Thyroid gland (tissue), 4 donors: ENCODE measurements around the gene PIGS. TPM values are rescaled to one million over a fixed set of nuclear protein-coding genes. Genes with fewer than 3 reads are reported as not detected.
"Not testable (repeated sequence)": the region's sequence is repeated elsewhere in the genome, so short reads cannot be mapped to it uniquely, and the experiment has no call there.

Experiments
- DNase-seq, 2 donors: peaks; one replicate each; pipeline ENCODE4 v3.0.0-alpha.2; 2019
- H3K27ac ChIP-seq, 3 donors: fragments of 200-600 bp; sonication (generic); 1 replicate in 2 of 3; 2 replicates in 1 of 3; pipeline ENCODE4 v1.5.1; 2016 to 2019; ENCODE audit warnings: mild to moderate bottlenecking in 1 of 3, moderate library complexity in 1 of 3
- H3K27me3 ChIP-seq: fragments of 200-600 bp; sonication (generic); one replicate; pipeline ENCODE4 v1.5.1; 2019
- H3K36me3 ChIP-seq, 2 donors: fragments of 200-600 bp; sonication (generic); one replicate each; pipeline ENCODE4 v1.5.1; 2016 to 2019
- H3K4me1 ChIP-seq, 2 donors: fragments of 200-600 bp; sonication (generic); one replicate each; pipeline ENCODE4 v1.5.1; 2017 to 2019
- H3K4me3 ChIP-seq, 3 donors: fragments of 200-600 bp; sonication (generic); replicated peaks in 1 of 3; 1 replicate in 2 of 3; 2 replicates in 1 of 3; pipeline ENCODE4 v1.5.1; 2016; ENCODE audit warnings: mild to moderate bottlenecking in 1 of 3
- H3K9me3 ChIP-seq: fragments of 200-600 bp; sonication (generic); one replicate; pipeline ENCODE4 v1.5.1; 2017
- POLR2A ChIP-seq, 2 donors: fragments of 450-650 bp; IDR thresholded peaks; one replicate each; pipeline ENCODE4 v1.6.1; 2017; ENCODE audit warnings: antibody characterized with exemption in 2 of 2, mild to moderate bottlenecking in 2 of 2, moderate library complexity in 1 of 2
- WGBS, 2 donors: methylation state at CpG; one replicate each; pipeline ENCODE4 v1.1.5; 2017; 5-methylcytosine and 5-hydroxymethylcytosine counted together
- intact Hi-C: fragments of 100-400 bp; cut with DNase I; formaldehyde crosslinking; loops from one replicate; pipeline ENCODE4 v1.15.1; 2023
- total RNA-seq, 4 donors: library from RNA; depleted of rRNA; stranded (reverse); fragments of >200 nt; gene quantifications; one replicate each; pipeline ENCODE4 v1.2.3, GENCODE V29; 2016
- TF ChIP-seq, protein P1 (sequence below), 6 experiments: fragments of 200-600 bp in 3 of 6; fragments of 450-650 bp in 3 of 6; sonication (generic) in 3 of 6; IDR thresholded peaks; one replicate each; pipeline ENCODE4 v1.5.1; 2016 to 2019; ENCODE audit warnings: antibody characterized with exemption in 6 of 6, mild to moderate bottlenecking in 2 of 6, inconsistent platforms in 1 of 6, moderate library complexity in 1 of 6

Gene PIGS
- total RNA-seq, 4 donors from 2014 or later, result 37.2 to 111 (median 74.7) TPM

DNA sequence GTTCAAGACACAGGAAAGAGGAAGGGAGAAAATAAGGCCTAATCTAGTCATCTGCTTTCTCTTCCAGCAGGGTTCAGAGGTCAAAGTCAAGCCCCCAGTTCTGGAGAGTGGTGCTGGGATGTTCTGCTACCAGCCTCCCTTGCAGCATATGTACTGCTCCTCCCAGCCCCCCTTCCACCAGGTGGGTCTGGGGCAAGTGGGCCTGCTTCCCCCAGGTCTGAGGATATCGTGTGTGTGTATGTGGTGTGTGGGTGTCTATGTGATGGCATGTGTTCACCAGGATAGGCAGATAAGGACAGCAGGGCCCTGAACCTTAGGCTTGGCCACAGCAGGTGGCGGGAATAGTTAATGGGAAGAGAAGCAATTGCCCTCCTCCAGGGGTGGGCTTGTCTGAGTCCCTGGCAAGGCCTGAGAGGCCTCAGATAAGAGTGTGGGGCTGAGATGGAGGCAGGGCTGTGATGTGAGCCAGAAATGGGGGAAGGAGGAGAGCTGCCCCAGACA lies 44.1 kb downstream of the PIGS start:
- intact Hi-C loops, result no loop called here
- Histone ChIP-seq H3K36me3 (no peaks in the 10 kb centered on the region), H3K9me3 (no peaks in the 10 kb centered on the region), H3K27me3 (no peaks in the 10 kb centered on the region), H3K27ac (peak overlapping the region in 2 of 3 donors; percentile 33 to 53), H3K4me3 (no peak overlapping the region), H3K4me1 (peaks cover 34 to 54% of the 10 kb centered on the region in 2 donors)
- no peak for DNase-seq
- TF ChIP-seq, protein P1, sequence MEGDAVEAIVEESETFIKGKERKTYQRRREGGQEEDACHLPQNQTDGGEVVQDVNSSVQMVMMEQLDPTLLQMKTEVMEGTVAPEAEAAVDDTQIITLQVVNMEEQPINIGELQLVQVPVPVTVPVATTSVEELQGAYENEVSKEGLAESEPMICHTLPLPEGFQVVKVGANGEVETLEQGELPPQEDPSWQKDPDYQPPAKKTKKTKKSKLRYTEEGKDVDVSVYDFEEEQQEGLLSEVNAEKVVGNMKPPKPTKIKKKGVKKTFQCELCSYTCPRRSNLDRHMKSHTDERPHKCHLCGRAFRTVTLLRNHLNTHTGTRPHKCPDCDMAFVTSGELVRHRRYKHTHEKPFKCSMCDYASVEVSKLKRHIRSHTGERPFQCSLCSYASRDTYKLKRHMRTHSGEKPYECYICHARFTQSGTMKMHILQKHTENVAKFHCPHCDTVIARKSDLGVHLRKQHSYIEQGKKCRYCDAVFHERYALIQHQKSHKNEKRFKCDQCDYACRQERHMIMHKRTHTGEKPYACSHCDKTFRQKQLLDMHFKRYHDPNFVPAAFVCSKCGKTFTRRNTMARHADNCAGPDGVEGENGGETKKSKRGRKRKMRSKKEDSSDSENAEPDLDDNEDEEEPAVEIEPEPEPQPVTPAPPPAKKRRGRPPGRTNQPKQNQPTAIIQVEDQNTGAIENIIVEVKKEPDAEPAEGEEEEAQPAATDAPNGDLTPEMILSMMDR (IDR thresholded peaks at IDR 0.05), result no peak
- TF ChIP-seq POLR2A (IDR thresholded peaks at IDR 0.05), result no peak
- WGBS, 2 donors, result 94% methylated on average over 2 of the region's 2 CpGs

DNA sequence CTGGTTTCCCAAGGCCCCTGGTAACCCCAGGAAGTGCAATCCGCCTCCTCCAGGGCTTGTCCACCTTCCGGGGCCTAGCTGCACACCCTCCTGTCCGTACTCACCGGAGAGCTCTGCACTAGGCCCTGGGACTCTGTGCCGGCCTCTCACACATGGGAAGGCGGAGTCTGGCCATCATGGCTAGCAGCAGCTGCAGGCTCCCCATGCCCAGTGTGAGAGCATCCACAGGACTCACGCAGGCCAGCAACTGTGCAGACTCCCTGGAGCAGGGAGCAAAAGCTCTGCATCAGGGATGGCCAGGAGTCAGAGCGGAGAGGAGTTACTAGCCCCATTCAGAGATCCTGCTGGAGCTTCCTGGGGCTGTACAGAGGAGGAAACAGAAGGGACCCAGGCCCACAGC lies 44.9 kb downstream of the PIGS start:
- DNase-seq, result no peak
- intact Hi-C loops, result no loop called here
- H3K4me1 ChIP-seq, result peaks cover 42 to 62% of the 10 kb centered on the region in 2 donors
- no peaks in the 10 kb centered on the region for H3K36me3 ChIP-seq
- TF ChIP-seq, protein P1 (IDR thresholded peaks at IDR 0.05), result no peak
- TF ChIP-seq POLR2A (IDR thresholded peaks at IDR 0.05), result no peak
- H3K4me3 ChIP-seq, result no peak overlapping the region
- 78 to 97% methylated on average over 4 to 6 of the region's 8 CpGs for WGBS, 2 donors
- H3K9me3 ChIP-seq, result no peaks in the 10 kb centered on the region
- peak overlapping the region in 1 of 3 donors; percentile 33 for H3K27ac ChIP-seq
- H3K27me3 ChIP-seq, result no peaks in the 10 kb centered on the region

DNA sequence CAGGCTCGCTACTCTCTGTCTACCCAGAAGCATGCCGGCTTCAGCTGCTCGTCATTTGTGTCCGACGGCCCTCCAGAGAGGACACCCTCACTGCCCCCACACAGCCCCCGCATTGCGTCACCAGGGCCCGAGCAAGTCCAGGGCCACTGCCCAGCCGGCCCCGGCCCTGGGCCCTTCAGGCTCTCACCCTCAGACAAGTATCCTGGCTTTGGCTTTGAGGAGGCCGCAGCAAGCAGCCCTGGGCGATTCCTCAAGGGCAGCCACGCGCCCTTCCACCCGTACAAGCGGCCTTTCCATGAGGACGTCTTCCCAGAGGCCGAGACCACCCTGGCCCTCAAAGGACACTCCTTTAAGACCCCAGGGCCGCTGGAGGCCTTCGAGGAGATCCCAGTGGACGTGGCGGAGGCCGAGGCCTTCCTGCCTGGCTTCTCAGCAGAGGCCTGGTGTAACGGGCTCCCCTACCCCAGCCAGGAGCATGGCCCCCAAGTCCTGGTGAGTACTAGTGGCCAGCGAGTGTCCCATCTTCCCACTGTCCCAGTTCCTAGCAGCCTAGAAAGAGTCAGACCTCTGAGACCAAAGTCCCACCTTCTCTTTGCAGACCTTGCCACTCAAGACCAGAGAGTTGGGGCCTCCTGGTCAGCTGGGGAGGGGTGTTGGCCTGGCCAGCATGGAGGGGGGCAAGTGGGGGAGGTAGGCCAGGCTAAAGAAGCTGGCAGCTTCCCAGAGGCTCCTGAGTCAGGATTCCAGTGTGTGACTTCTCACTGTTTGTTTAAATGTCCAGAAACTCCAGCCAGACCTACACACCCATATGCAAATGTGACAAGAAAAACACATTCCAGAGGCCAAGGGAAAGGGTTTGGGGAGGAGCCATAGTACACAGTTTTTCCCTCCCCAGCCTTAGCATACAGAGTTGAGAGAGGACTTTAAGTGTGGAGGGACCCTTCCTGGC lies 46.6 kb downstream of the PIGS start:
- TF ChIP-seq POLR2A (IDR thresholded peaks at IDR 0.05), result peak in 1 of 2 donors; percentile 11
- TF ChIP-seq, protein P1 (IDR thresholded peaks at IDR 0.05), result no peak
- Histone ChIP-seq H3K4me1 (peaks cover 53 to 76% of the 10 kb centered on the region in 2 donors), H3K27me3 (no peaks in the 10 kb centered on the region), H3K4me3 (no peak overlapping the region), H3K27ac (peak overlapping the region; percentile 90 to 95 (median 94)), H3K9me3 (no peaks in the 10 kb centered on the region), H3K36me3 (no peaks in the 10 kb centered on the region)
- DNase-seq, result peak; percentile 92 to 93
- WGBS, 2 donors, result 71 to 81% methylated on average over 4 to 24 of the region's 25 CpGs
- intact Hi-C loops, result no loop called here

DNA sequence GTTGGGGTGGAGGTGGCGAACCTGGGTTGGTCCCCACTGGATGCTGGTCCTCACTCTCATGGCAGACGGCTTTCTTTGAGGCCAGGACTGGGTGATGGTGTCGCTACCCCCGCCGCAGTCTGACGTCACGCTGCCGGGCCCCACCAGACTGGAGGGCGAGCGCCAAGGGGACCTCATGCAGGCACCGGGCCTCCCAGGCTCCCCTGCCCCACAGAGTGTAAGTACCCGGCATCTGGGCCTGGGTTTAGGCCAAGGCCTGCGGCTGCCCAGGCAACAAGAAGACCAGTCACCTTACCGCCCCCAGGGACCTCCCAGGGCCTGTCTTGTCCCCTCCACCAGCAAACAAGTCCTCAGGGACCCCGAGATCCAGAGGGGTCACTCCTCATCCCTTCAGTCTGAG lies 47.4 kb downstream of the PIGS start:
- WGBS, 2 donors, result 72 to 80% methylated on average over 5 to 12 of the region's 15 CpGs
- H3K27me3 ChIP-seq, result no peaks in the 10 kb centered on the region
- TF ChIP-seq, protein P1 (IDR thresholded peaks at IDR 0.05), result no peak
- no peak for TF ChIP-seq POLR2A (IDR thresholded peaks at IDR 0.05)
- no peaks in the 10 kb centered on the region for H3K36me3 ChIP-seq
- no peak overlapping the region for H3K4me3 ChIP-seq
- no peaks in the 10 kb centered on the region for H3K9me3 ChIP-seq
- H3K4me1 ChIP-seq, result peaks cover 53 to 76% of the 10 kb centered on the region in 2 donors
- intact Hi-C loops, result no loop called here
- DNase-seq, result peak; percentile 41 to 43
- peak overlapping the region; percentile 90 to 95 (median 94) for H3K27ac ChIP-seq

DNA sequence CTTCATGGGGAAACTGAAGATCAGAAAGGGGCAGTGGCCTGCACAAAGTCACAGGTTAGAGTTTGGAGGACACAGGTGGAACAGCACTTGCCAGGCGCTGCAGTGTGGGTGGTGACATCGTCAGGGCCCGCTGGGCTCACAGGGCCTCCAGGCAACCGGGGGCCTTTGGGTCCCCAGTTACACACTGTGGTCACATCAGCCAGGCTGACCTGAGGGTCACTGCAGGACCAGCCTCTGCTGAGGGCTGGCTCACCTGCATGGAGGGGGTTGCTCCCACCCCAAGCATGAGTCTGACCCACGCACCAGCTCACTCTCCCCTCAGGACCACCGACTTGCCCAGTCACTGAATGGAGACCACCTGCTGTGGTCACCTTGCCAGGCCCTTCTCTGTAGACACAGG lies 48.1 kb downstream of the PIGS start:
- no peaks in the 10 kb centered on the region for H3K9me3 ChIP-seq
- intact Hi-C loops, result no loop called here

DNA sequence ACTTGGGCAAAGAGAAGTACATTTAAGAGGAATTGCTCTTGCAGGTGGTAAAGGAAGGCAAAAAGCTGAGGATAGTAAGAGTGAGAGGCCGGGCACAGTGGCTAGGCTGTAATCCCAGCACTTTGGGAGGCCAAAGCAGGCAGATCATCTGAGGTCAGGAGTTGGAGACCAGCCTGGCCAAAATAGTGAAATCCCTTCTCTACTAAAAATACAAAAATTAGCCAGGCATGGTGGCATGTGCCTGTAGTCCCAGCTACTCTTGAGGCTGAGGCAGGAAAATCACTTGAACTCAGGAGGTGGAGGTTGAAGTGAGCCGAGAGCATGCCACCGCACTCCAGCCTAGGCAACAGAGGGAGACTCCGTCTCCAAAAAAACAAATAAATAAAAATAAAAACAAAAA lies 49.0 kb downstream of the PIGS start:
- Histone ChIP-seq H3K4me1 (peaks cover 46 to 65% of the 10 kb centered on the region in 2 donors), H3K27ac (peak overlapping the region; percentile 52 to 95 (median 90))
- H3K9me3 ChIP-seq, H3K27me3 ChIP-seq, intact Hi-C loops, H3K4me3 ChIP-seq, H3K36me3 ChIP-seq: not testable (repeated sequence)
- 34 to 41% methylated on average over 4 of the region's 4 CpGs for WGBS, 2 donors
- peak; percentile 54 to 67 for DNase-seq

More for the DNA sequence above, 48.1 kb downstream of the PIGS start:
- no peak overlapping the region for H3K4me3 ChIP-seq
- peak; percentile 49 to 59 for DNase-seq
- TF ChIP-seq, protein P1 (IDR thresholded peaks at IDR 0.05), result no peak
- TF ChIP-seq POLR2A (IDR thresholded peaks at IDR 0.05), result no peak
- H3K36me3 ChIP-seq, result no peaks in the 10 kb centered on the region
- H3K27ac ChIP-seq, result peak overlapping the region; percentile 61 to 95 (median 90)
- peaks cover 53 to 74% of the 10 kb centered on the region in 2 donors for H3K4me1 ChIP-seq
- WGBS, 2 donors, result 72% methylated on average over 3 of the region's 6 CpGs; no CpG with 5 or more reads in 1 of the 2 donors
- H3K27me3 ChIP-seq, result no peaks in the 10 kb centered on the region
